Pulmonary artery endothelial cell (primary cell): ENCODE results near the gene CLCN2. TPM values are rescaled to one million over a fixed set of nuclear protein-coding genes. Genes with fewer than 3 reads are reported as not detected.
"Not testable (repeated sequence)": the region's sequence is repeated elsewhere in the genome, so short reads cannot be mapped to it uniquely, and the experiment has no call there.

ENCODE experiments used
- DNase-seq: peaks from one replicate; pipeline ENCODE4 v3.0.0-alpha.2; 2011; ENCODE audit warnings: low read depth, low spot score
- total RNA-seq: library from RNA; depleted of rRNA; stranded (reverse); fragments of >200 nt; gene quantifications from 2 replicates; pipeline ENCODE4 v1.2.3, GENCODE V29; 2014

CLCN2 gene
- total RNA-seq, 1 donor from 2014 or later, result 2.2 TPM

GRCh38 chr3:184345317-184346144 lies 15.9 kb downstream of the CLCN2 start:
- DNase-seq, result no peak

- DNase-seq, result no peak
Measured at GRCh38 chr3:184344579-184345316, 16.7 kb downstream of the CLCN2 start.

GRCh38 chr3:184343200-184343876 lies 18.1 kb downstream of the CLCN2 start:
- no peak for DNase-seq

- DNase-seq, result no peak
Measured at GRCh38 chr3:184341925-184342324, 19.5 kb downstream of the CLCN2 start.

- DNase-seq, result not testable (repeated sequence)
Measured at GRCh38 chr3:184339451-184340135, 21.8 kb downstream of the CLCN2 start.

- no peak for DNase-seq
Measured at GRCh38 chr3:184339001-184339400, 22.4 kb downstream of the CLCN2 start.

GRCh38 chr3:184338511-184338945 lies 22.9 kb downstream of the CLCN2 start:
- peak; percentile 67 for DNase-seq

- DNase-seq, result no peak
Measured at GRCh38 chr3:184337981-184338380, 23.4 kb downstream of the CLCN2 start.

GRCh38 chr3:184337399-184337714 lies 24.0 kb downstream of the CLCN2 start, which contains the start of gene FAM131A:
Gene FAM131A (plus strand): TSS chr3:184337600. CDS start chr3:184337631, 31 bp downstream.
- no peak for DNase-seq

- no peak for DNase-seq
Measured at GRCh38 chr3:184336547-184337398, 24.6 kb downstream of the CLCN2 start.

- no peak for DNase-seq
Measured at GRCh38 chr3:184335661-184336546, 25.5 kb downstream of the CLCN2 start.

- DNase-seq, result no peak
Measured at GRCh38 chr3:184335291-184335660, 26.1 kb downstream of the CLCN2 start.

- no peak for DNase-seq
Measured at GRCh38 chr3:184334470-184335158, 26.8 kb downstream of the CLCN2 start.

- no peak for DNase-seq
Measured at GRCh38 chr3:184333700-184334099, 27.7 kb downstream of the CLCN2 start.

GRCh38 chr3:184333190-184333589 lies 28.2 kb downstream of the CLCN2 start:
- no peak for DNase-seq

GRCh38 chr3:184332370-184333090 lies 28.9 kb downstream of the CLCN2 start:
- peak; percentile 92 for DNase-seq

- DNase-seq, result no peak
Measured at GRCh38 chr3:184328516-184328915, 32.9 kb downstream of the CLCN2 start.

- DNase-seq, result no peak
Measured at GRCh38 chr3:184327171-184327570, 34.2 kb downstream of the CLCN2 start.
